Mesenchymal stem cell (in vitro differentiated cells and primary cell): ENCODE data around the gene TNFRSF12A.

Source experiments
- DNase-seq: peaks from one replicate; pipeline ENCODE4 v3.0.0-alpha.2; 2013
- H2AFZ ChIP-seq: one replicate; pipeline ENCODE4 v1.6.1; 2013; ENCODE audit warnings: low read depth, mild to moderate bottlenecking, control low read depth, inconsistent platforms, low read length, moderate library complexity
- H2AK5ac ChIP-seq: 2 replicates; pipeline ENCODE4 v1.6.1; 2013; ENCODE audit warnings: low read length, moderate library complexity, mild to moderate bottlenecking, inconsistent platforms; ENCODE audit not compliant: severe bottlenecking
- H2BK120ac ChIP-seq: one replicate; pipeline ENCODE4 v1.6.1; 2013; ENCODE audit warnings: low read depth, mild to moderate bottlenecking, inconsistent platforms, low read length, moderate library complexity
- H2BK12ac ChIP-seq, 2 experiments: one replicate each; pipeline ENCODE4 v1.6.1; 2013; ENCODE audit warnings: inconsistent platforms in 2 of 2, low read length in 2 of 2, mild to moderate bottlenecking in 2 of 2, moderate library complexity in 2 of 2, control low read depth in 1 of 2
- H2BK15ac ChIP-seq: one replicate; pipeline ENCODE4 v1.6.1; 2013; ENCODE audit warnings: mild to moderate bottlenecking, low read depth, inconsistent platforms; ENCODE audit not compliant: poor library complexity, severe bottlenecking
- H2BK5ac ChIP-seq: 2 replicates; pipeline ENCODE4 v1.6.1; 2013; ENCODE audit warnings: low read depth, mild to moderate bottlenecking, low read length, control low read depth, inconsistent platforms; ENCODE audit not compliant: poor library complexity, severe bottlenecking
- H3K14ac ChIP-seq, 2 experiments: one replicate each; pipeline ENCODE4 v1.6.1; 2013; ENCODE audit warnings: inconsistent platforms in 2 of 2, low read length in 2 of 2, control low read depth in 1 of 2, mild to moderate bottlenecking in 1 of 2, moderate library complexity in 1 of 2
- H3K18ac ChIP-seq, 2 experiments: one replicate each; pipeline ENCODE4 v1.6.1; 2013; ENCODE audit warnings: inconsistent platforms in 2 of 2, low read length in 2 of 2, control low read depth in 1 of 2, low read depth in 1 of 2, mild to moderate bottlenecking in 1 of 2
- H3K23ac ChIP-seq, 2 experiments: one replicate each; pipeline ENCODE4 v1.6.1; 2013; ENCODE audit warnings: inconsistent platforms in 2 of 2, low read length in 2 of 2, mild to moderate bottlenecking in 2 of 2, moderate library complexity in 2 of 2, control low read depth in 1 of 2
- H3K27ac ChIP-seq: 2 replicates; pipeline ENCODE4 v1.5.1; 2013; ENCODE audit warnings: mild to moderate bottlenecking, moderate library complexity, low read length, control low read depth, inconsistent platforms; ENCODE audit not compliant: poor library complexity, severe bottlenecking
- H3K27me3 ChIP-seq, 2 experiments: 2 replicates each; pipeline versions ENCODE4 v1.6.1 to v1.7.0; 2013; ENCODE audit warnings: low read length in 2 of 2, mild to moderate bottlenecking in 2 of 2, moderate library complexity in 2 of 2, control low read depth in 1 of 2, inconsistent platforms in 1 of 2; ENCODE audit not compliant: control insufficient read depth in 1 of 2, insufficient read depth in 1 of 2
- H3K36me3 ChIP-seq, 2 experiments: 2 replicates each; pipeline versions ENCODE4 v1.6.1 to v1.7.0; 2013; ENCODE audit warnings: low read length in 2 of 2, control low read depth in 1 of 2, inconsistent platforms in 1 of 2, low read depth in 1 of 2, mild to moderate bottlenecking in 1 of 2; ENCODE audit not compliant: insufficient read depth in 2 of 2, control insufficient read depth in 1 of 2
- H3K4ac ChIP-seq, 2 experiments: one replicate each; pipeline ENCODE4 v1.6.1; 2013; ENCODE audit warnings: inconsistent platforms in 2 of 2, low read length in 2 of 2, mild to moderate bottlenecking in 2 of 2, moderate library complexity in 2 of 2, control low read depth in 1 of 2, low read depth in 1 of 2
- H3K4me1 ChIP-seq: 2 replicates; pipeline ENCODE4 v1.6.1; 2013; ENCODE audit warnings: low read depth, low read length, control low read depth; ENCODE audit not compliant: control insufficient read depth, insufficient read depth
- H3K4me2 ChIP-seq: 2 replicates; pipeline ENCODE4 v1.6.1; 2013; ENCODE audit warnings: low read length, mild to moderate bottlenecking, inconsistent platforms; ENCODE audit not compliant: poor library complexity, severe bottlenecking
- H3K4me3 ChIP-seq, 2 experiments: 2 replicates each; pipeline versions ENCODE4 v1.5.1 to v1.7.0; 2013; ENCODE audit warnings: low read length in 2 of 2, mild to moderate bottlenecking in 2 of 2, control low read depth in 1 of 2, low read depth in 1 of 2; ENCODE audit not compliant: insufficient read depth in 1 of 2
- H3K79me1 ChIP-seq: replicated peaks from 2 replicates; pipeline ENCODE4 v1.6.1; 2013; ENCODE audit warnings: mild to moderate bottlenecking, control low read depth, low read length, inconsistent platforms; ENCODE audit not compliant: poor library complexity, severe bottlenecking
- H3K9ac ChIP-seq: 2 replicates; pipeline ENCODE4 v1.7.0; 2013; ENCODE audit warnings: mild to moderate bottlenecking, low read length, moderate library complexity
- H3K9me3 ChIP-seq: 2 replicates; pipeline ENCODE4 v1.7.0; 2013; ENCODE audit warnings: mild to moderate bottlenecking, low read length; ENCODE audit not compliant: control insufficient read depth
- H4K8ac ChIP-seq: one replicate; pipeline ENCODE4 v1.6.1; 2013; ENCODE audit warnings: inconsistent platforms, mild to moderate bottlenecking, low read length, moderate library complexity
- H4K91ac ChIP-seq: one replicate; pipeline ENCODE4 v1.6.1; 2013; ENCODE audit warnings: mild to moderate bottlenecking, low read length, inconsistent platforms
- WGBS: methylation state at CpG from one replicate; pipeline ENCODE4 v1.1.7; 2013; ENCODE audit warnings: mixed read lengths; 5-methylcytosine and 5-hydroxymethylcytosine counted together

The TNFRSF12A gene

GRCh38 chr16:3038896-3039295 lies 18.7 kb downstream of the TNFRSF12A start:
- Histone ChIP-seq H4K91ac (no peak overlapping the region), H3K79me1 (no peaks in the 10 kb centered on the region), H2BK120ac (no peak overlapping the region), H2BK15ac (no peak overlapping the region), H2AK5ac (no peak overlapping the region), H3K14ac (no peak overlapping the region), H3K36me3 (no peaks in the 10 kb centered on the region), H3K27me3 (peaks cover 65 to 67% of the 10 kb centered on the region in 2 experiments), H2BK5ac (no peak overlapping the region), H2BK12ac (no peak overlapping the region), H3K4me1 (peaks cover 4% of the 10 kb centered on the region), H3K23ac (no peak overlapping the region), H3K9me3 (no peaks in the 10 kb centered on the region), H2AFZ (no peak overlapping the region), H3K9ac (no peak overlapping the region), H3K4me3 (no peak overlapping the region), H3K18ac (no peak overlapping the region), H3K4ac (no peak overlapping the region), H4K8ac (no peak overlapping the region), H3K4me2 (no peak overlapping the region), H3K27ac (no peak overlapping the region)
- WGBS, result 89% methylated on average over 5 of the region's 5 CpGs
- no peak for DNase-seq

DNA sequence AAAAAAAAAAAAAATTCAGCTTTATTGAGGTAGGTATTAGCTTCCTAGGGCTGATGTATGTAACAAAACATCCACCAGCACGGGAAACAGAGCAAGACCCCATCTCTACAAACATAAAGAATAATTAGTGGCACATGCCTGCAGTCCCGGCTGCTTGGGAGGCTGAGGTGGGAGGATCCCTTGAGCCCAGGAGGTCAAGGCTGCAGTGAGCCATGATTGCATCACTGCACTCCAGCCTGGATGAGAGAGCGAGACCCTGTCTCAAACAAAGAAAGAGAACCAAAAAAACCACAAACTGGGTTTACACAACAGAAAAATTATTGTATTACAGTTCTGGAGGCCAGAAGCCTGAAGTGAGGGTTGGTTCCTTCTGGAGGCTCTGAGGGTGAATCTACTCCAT lies 22.2 kb downstream of the TNFRSF12A start:
- Histone ChIP-seq H3K79me1 (no peaks in the 10 kb centered on the region), H2BK5ac (no peak overlapping the region)

DNA sequence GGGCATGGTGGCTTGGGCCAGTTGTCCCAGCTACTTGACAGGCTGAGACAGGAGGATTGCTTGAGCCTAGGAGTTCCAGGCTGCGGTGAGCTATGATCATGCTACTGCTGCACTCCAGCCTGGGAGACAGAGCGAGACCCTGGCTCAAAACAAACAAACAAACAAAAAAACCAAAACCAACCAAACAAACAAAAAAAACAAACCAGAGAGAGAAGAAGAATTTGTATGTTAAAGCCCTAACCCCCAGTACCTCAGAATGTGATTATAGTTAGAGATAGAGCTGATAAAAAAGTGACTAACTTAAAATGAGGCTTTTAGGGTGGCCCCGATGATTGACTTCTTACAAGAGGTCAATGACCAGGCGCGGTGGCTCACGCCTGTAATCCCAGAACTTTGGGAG lies 24.5 kb downstream of the TNFRSF12A start:
- no peak overlapping the region for H2AK5ac ChIP-seq
- peaks cover 69% of the 10 kb centered on the region in 2 experiments for H3K27me3 ChIP-seq
- H3K4ac ChIP-seq, result no peak overlapping the region
- no peak for DNase-seq
- H3K4me1 ChIP-seq, result peaks cover 16% of the 10 kb centered on the region
- no peak overlapping the region for H2BK5ac ChIP-seq
- H4K91ac ChIP-seq, result no peak overlapping the region
- H4K8ac ChIP-seq, result no peak overlapping the region
- no peaks in the 10 kb centered on the region for H3K79me1 ChIP-seq
- H3K4me3 ChIP-seq, result no peak overlapping the region
- no peak overlapping the region for H3K23ac ChIP-seq
- H2BK120ac ChIP-seq, result no peak overlapping the region
- no peak overlapping the region for H3K18ac ChIP-seq
- H3K4me2 ChIP-seq, result no peak overlapping the region
- H3K36me3 ChIP-seq, result no peaks in the 10 kb centered on the region
- H3K27ac ChIP-seq, result no peak overlapping the region
- WGBS, result 89% methylated on average over 4 of the region's 6 CpGs
- no peaks in the 10 kb centered on the region for H3K9me3 ChIP-seq
- H2AFZ ChIP-seq, result no peak overlapping the region
- H2BK12ac ChIP-seq, result no peak overlapping the region
- H3K14ac ChIP-seq, result no peak overlapping the region
- no peak overlapping the region for H3K9ac ChIP-seq
- H2BK15ac ChIP-seq, result no peak overlapping the region

More for the DNA sequence above, 22.2 kb downstream of the TNFRSF12A start:
- H3K27ac ChIP-seq, result no peak overlapping the region
- H3K14ac ChIP-seq, result no peak overlapping the region
- H2AFZ ChIP-seq, result no peak overlapping the region
- H4K91ac ChIP-seq, result no peak overlapping the region
- H3K9me3 ChIP-seq, result no peaks in the 10 kb centered on the region
- no peak overlapping the region for H3K4ac ChIP-seq
- no peak overlapping the region for H2AK5ac ChIP-seq
- no peak overlapping the region for H2BK120ac ChIP-seq
- no peak overlapping the region for H3K4me3 ChIP-seq
- peaks cover 16% of the 10 kb centered on the region for H3K4me1 ChIP-seq
- peaks cover 62 to 69% of the 10 kb centered on the region in 2 experiments for H3K27me3 ChIP-seq
- no peaks in the 10 kb centered on the region for H3K36me3 ChIP-seq
- no peak overlapping the region for H3K4me2 ChIP-seq
- 83% methylated on average over 1 of the region's 3 CpGs for WGBS
- no peak overlapping the region for H4K8ac ChIP-seq
- H2BK12ac ChIP-seq, result no peak overlapping the region
- no peak overlapping the region for H3K18ac ChIP-seq
- no peak for DNase-seq
- H3K23ac ChIP-seq, result no peak overlapping the region
- no peak overlapping the region for H3K9ac ChIP-seq
- no peak overlapping the region for H2BK15ac ChIP-seq

DNA sequence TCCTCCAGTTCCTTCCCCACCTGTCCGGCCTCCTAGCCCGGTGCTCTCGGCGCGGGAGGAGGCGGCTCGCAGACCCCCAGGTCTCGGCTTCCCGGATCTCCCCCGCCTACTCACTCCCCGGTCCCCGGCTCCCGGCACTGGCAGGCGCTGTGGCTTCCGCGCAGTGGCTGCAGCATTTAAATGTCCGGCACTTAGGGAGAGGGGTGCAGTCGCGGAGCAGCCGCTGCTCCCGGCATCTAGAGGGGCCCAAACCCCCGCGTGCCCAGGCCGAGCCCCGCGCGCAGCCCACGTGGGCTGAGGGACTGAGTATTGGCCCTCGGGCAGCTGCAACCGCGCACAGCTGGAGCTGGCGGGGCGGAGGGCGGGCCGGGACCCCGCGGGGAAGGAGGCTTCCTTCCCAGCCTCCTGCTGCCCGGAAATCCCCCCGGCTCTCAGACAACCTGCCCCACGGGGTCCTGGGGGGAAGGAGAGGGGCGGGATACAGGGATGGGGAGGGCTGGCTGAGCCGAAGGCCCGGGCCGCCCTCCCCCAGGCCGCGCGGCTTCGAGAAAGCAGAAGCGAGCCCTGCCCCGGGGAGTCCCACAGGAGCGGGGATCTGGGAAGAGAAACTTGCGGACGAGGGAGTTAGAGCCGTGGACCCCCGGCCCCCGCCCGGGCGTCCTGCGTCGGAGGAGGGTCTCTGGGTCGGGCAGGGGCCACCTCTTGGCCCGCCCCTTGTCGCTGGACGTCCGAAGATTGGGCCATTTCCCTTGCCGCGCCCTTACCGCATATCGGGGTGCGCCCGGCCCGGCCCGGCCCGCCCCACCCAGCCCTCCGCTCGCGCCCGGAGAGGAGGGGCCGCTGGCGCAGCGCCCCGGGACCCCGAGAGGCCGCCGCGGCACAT lies 25.8 kb downstream of the TNFRSF12A start, which contains the start of gene MMP25:
TSS of gene MMP25 (plus strand) at position 804 of the 883 bp plus-strand sequence. CDS start 357 bp downstream, outside the sequence.
- no peak within 1 kb of the TSS for H2BK5ac ChIP-seq
- no peak within 1 kb of the TSS for H2BK12ac ChIP-seq
- H3K9me3 ChIP-seq, result no peaks in the 10 kb centered on the region
- H3K4me2 ChIP-seq, result peak within 1 kb of the TSS; percentile 94
- peak within 1 kb of the TSS in 1 of 2 experiments; percentile 93 for H3K23ac ChIP-seq
- no peak within 1 kb of the TSS for H2AK5ac ChIP-seq
- no peaks in the 10 kb centered on the region for H3K36me3 ChIP-seq
- H2BK15ac ChIP-seq, result no peak within 1 kb of the TSS
- DNase-seq, result no peak
- peak within 1 kb of the TSS; percentile 52 to 72 for H3K4me3 ChIP-seq
- H3K14ac ChIP-seq, result no peak within 1 kb of the TSS
- no peak within 1 kb of the TSS for H3K9ac ChIP-seq
- under 1% methylated on average over 57 of the region's 86 CpGs for WGBS
- no peak within 1 kb of the TSS for H4K91ac ChIP-seq
- no peak within 1 kb of the TSS for H3K18ac ChIP-seq
- H3K4ac ChIP-seq, result no peak within 1 kb of the TSS
- no peak within 1 kb of the TSS for H3K27ac ChIP-seq
- H2AFZ ChIP-seq, result peak within 1 kb of the TSS; percentile 77
- H3K79me1 ChIP-seq, result no peaks in the 10 kb centered on the region
- no peak within 1 kb of the TSS for H2BK120ac ChIP-seq
- H3K27me3 ChIP-seq, result peaks cover 74 to 78% of the 10 kb centered on the region in 2 experiments
- peaks cover 16% of the 10 kb centered on the region for H3K4me1 ChIP-seq
- H4K8ac ChIP-seq, result no peak within 1 kb of the TSS
